Measurements from ENCODE around the gene RPS6KC1. TPM values are rescaled to one million over a fixed set of nuclear protein-coding genes. Genes with fewer than 3 reads are reported as not detected.
A peak's percentile ranks its signal among the peaks of the same experiment; 100 is the strongest.
"Not testable (repeated sequence)": the region's sequence is repeated elsewhere in the genome, so short reads cannot be mapped to it uniquely, and the experiment has no call there.

The RPS6KC1 gene
- polyA plus RNA-seq, 5 donors = 18.4 to 27.8 (median 24.5) TPM

DNA sequence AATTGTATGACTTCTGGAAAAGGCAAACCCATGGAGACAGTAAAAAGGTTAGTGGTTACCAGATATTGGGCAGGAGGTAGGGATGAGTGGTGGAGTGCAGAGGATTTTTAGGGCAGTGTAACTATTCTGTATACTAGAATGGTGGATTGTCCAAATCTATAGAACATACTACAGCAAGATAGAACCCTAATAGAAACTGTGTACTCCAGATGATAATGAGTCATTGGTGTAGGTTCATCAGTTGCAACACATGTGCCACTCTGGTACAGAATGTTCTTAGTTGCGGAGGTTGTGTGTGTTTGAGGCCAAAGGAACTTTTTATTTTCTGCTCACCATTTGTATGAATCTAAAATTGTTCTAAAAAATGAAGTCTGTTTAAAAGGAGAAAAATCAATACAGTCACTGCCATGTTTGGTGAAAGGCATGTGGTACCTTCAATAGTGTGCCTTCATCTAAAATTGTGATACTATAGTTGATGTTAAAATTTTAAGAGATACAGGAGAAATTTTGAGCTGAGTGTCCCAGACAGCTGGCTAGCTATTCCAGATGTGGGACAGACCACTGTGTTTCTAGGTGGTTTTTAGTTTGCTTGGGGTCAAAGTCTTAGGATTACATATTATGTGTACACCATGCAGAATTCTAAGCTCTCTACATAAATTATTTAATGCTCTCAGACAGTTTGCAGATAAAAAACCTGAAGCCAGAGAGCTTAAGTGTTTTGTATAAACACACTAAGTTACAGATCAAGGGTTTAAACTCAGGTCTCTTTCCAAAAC, 150.5 kb downstream of the RPS6KC1 start:
- DNase-seq = no peak

DNA sequence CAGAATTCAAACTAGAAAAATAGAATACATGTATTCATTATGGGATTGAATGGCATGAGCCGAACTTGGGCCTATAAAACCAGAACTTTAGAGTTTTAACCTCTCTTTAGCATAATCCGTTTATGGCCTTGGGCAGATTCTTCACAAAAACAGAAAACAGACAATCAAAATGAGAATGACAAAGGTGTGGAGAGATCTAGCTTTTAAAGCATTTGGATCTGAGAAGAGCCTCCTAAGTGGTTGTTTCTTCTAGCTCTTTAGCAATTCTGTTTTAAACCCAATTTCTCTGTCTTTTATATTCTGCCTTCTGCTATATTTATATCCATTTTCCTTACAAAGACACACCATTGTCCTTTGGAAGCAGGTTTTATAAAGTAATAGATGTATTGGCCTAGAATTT, 160.2 kb downstream of the RPS6KC1 start:
- DNase-seq = no peak

DNA sequence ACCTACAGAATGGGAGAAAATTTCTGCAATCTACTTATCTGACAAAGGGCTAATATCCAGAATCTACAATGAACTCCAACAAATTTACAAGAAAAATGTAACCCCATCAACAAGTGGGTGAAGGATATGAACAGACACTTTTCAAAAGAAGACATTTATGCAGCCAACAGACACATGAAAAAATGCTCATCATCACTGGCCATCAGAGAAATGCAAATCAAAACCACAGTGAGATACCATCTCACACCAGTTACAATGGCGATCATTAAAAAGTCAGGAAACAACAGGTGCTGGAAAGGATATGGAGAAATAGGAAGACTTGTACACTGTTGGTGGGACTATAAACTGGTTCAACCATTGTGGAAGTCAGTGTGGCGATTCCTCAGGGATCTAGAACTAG, 168.0 kb downstream of the RPS6KC1 start:
- not testable (repeated sequence) for DNase-seq

DNA sequence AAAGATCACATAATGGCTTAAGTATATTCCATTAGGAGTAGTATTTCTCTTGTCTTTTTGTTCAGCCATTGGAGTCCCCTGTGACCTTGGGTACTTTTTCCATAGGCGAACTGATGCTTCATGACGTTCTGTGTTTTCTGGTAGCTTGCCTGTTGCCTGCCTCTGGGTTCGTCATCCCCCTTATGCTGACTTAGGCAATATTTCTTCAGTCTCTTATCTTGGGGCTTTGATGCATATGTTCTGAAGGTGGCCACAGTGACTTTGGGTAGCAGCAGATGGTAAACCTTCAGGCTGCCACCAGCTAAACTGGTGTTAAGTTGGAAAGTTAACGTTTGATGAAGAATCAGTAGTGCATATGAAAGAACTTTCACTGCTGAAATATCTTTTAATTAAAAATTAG, 170.2 kb downstream of the RPS6KC1 start:
- DNase-seq = no peak

DNA sequence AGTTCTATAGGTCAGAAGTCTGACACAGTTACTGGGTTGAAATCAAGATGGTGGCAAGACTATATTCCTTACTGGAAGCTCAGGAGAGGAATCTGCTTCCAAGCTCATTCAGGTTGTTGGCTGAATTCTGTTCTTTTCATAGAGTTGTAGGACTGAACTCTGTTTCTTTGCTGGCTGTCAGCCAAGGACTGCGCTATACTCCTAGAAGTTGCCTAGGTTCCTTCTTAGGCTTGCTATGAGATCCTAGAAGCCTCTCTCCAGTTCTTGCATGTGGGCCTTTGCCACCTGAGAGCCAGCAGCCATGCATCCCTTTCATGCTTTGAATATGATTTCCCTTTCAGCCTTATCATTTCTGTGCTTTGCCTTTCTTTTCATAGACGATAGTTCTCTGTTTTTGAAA, 176.4 kb downstream of the RPS6KC1 start:
- no peak for DNase-seq

DNA sequence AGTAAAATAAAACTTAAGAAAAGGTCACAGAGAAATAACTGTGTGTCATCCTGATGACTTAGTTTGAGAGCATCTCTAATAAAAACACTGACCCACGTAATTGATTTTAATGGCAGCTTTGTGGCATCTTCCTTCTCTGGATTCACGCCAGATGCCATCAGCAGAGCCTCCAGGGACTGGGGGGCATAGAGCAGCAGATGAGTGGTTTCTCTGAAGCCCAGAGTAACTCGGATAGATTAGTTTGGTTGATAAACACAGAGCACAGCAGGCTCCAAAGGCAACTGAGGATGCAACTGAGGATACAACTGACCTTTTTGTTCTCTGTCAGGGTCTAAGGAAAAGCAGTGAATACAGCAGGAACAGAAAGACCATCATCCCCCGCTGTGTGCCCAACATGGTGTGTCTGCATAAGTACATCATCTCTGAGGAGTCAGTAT, 180.8 kb downstream of the RPS6KC1 start:
- no peak for DNase-seq

DNA sequence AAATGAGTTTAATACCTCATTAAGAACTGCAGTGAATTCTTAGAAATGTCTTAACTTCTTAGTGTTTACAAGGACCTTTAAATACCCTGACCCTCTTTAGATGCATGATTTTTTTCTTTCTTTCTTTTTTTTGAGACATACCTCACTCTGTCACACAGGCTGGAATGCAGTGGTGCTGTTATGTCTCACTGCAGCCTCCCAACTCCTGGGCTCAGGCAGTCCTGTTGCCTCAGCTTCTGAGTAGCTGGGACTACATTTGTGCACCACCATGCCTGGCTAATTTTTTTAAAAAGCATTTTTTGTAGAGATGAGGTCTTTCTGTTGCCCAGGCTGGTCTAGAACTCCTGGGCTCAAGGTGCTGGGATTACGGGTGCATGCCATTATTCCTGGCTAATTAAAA, 191.8 kb downstream of the RPS6KC1 start:
- no peak for DNase-seq

DNA sequence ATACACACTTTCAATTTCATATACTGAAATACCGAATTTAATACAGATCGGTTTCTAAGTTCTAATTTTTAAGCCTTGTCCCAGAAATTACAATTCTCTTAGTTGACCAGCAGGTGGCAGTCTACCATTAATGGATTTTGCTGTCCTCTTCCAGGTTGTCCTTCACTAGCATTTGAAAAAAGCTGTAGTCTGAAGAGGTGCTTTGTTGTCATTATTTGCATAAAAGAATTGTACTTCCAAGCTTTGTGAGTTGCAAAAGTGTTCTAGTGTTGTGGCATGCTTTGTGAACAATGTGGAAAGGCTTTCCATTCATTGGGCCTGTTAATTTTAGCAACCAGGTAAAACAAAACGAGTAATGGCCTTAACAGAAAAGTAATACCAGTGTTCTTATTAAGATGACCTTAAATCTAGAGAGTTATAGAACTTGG, 193.6 kb downstream of the RPS6KC1 start:
- DNase-seq = peak; percentile 19 to 24

DNA sequence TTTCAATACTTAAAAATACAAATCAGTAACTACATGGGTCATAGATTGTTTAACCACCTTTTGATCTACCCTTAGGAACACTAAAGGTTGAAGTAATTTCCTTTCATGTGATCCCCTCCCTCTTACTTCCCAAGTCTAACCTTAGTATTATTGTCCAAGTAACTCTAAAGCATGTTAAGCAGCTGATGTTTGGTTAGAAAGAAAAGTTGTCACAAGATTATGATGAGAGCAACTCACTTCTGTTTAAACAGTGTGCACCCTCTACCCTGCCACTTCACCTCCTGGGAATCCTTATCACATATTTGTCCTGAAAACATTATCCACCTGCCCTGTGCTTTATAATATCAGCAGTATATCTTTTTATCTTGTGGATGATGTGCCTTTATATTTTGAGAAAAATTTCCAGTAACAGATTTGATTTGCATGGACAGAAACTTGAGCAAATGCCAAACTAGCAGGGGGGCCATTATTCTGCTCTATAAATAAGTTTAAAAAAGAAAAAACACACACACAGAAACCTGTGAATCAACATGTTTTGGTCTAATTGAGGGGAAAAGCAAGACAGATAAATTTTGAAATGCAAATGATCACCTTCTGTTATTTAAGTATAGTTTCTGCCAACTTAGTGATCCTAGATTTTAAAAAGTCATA, 194.3 kb downstream of the RPS6KC1 start:
- DNase-seq = no peak

DNA sequence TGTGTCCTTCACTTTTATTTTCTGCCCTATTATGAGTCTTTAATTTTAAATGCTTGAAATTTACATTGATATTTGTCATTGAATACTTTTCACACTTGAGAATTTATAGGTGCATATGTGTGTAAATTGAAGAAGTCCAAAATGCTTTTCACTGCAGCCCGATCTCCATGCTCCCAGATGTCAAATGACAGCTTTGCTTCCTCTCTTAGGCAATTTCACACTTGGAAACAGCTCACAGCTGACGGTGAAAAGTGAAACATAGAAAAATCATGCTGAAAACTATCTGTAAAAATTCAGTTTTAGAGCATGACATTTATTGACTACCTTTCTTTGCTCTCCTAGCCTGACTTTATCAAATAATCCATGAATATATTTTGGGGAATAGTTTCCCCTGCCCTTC, 196.0 kb downstream of the RPS6KC1 start:
- DNase-seq = no peak

DNA sequence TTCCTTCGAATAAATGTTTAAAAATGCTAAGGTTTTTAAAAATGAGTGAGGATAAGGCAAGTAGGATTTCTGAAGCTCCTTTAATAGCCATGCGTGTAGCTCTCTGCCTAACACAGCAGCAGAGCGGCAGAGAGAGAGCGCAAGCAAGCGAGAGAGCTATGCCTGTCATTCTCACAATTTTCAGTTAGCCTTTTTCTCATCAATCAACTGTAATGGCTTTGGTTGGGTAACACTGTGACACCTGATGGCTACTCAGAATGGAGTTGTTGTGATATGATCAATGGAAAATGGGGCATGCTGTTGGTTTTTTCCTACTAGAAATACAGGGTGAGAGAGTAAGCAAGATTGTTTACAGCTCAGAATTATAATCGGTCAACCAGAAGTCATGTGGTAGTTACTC, 198.4 kb downstream of the RPS6KC1 start:
- no peak for DNase-seq

DNA sequence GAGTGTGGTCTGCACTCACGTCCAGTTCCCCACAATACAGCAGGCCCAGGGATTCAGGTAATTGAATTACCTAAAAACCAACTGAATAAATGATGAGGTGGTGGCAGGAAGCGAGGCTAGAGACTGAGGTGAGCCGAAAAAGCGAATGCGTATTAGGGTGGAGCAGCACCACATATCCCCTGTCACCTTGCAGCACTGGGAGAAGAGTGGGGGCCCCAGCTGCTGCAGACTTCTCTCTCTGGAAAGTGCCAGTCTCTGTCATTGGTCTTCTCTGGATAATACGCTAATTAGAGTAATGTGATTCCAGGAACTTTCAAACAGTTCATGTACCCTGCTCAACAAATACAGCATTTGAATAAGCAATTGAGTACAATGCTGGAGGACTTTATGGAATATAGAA, 199.0 kb downstream of the RPS6KC1 start:
- no peak for DNase-seq

DNA sequence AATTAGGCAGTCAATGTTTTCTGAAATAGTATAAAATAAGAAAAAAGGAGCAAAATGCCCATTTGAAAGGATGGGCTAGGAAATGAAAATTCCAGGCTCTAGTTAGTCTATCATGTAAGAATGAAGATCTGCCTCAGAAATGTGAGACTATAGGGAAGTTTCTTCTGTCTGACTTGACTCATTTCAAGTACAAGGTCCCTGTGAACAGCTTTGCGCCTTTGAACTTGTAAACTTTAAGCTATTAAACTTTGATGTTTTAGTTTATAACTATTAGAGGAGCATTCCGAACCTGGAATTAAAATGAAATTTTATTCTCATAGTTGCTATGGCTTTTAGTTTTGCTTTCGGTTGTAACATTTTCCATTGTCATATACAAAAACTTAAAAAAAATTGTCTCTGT, 199.4 kb downstream of the RPS6KC1 start:
- DNase-seq = no peak

DNA sequence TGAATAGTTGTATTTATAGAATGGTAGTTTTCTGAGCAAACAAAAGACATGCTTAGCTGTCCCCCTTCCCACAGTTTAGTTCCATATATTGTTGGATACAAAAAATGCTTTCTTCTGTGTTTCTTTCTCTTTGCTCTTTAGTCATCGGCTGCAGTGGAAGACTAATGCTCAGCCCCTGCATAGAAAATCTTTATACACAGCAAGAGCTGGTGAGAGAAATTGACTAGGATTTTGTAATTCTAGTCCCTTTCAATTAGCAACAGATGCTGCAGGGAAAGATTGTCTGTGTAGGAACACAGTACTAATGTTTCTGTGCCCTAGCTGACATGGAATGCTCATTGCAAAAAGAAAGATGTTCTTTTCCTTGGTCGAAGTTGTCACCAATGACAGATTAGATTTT, 200.9 kb downstream of the RPS6KC1 start:
- no peak for DNase-seq

DNA sequence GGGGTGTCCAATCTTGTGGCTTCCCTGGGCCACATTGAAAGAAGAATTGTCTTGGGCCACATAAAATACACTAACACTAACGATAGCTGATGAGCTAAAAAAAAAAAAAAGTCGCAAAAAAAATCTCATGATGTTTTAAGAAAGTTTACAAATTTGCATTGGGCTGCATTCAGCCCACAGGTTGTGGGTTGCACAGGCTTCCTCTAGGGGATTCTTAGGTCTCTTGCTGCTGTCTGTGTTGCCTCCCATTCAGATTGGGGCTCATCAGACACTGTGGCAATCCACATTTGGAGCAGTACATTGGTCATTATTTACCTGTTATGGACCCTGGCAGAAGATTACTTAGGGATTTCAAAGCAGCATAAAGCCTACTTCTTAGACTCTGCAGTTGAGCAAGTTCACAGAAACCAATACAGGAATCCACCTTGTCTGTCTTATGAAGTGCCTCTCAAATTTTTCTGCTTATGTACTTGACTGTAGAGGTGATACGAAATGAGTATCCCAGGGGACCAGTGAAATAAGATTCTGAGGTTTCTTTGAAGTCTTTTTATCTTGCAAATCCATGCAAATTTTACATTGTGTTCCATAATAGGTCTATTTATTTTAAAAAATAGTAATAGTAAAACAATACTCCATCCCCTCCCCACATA, 205.5 kb downstream of the RPS6KC1 start:
- no peak for DNase-seq

DNA sequence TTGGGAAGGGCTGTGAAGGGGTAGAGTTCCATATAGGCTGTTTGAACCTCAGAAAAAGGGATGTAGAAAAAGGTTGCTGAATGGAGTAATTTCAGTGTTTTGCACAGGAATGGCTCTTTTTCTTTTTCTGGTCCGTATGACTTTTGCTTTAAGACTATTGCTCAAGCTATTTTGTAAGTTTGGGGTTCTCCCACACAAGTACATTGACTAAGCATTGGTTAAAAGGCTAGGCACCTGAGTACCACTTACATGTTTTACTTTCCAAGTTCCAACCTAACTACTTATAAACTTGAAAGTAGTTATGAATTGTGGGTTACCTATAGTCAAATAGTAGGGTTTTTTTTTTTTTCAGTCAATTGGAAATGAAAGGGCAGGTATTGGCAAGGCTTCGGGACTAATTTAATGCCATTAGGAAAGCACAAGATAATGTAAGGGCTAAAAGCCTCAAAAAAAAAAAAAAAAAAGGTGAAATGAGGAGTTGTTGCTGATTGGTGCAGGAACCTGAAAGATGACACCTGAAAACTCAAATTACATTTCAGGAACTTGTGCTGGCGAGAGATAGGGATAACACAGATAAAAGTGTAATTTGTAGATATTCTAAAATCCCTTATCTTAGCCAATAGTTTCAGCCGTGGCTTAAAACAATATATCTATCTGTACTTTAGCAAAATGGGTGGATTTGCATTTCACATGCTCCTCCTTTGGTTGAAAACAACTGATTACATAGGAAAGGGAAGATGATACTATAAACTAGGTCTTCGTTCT, 209.5 kb downstream of the RPS6KC1 start:
- no peak for DNase-seq

DNA sequence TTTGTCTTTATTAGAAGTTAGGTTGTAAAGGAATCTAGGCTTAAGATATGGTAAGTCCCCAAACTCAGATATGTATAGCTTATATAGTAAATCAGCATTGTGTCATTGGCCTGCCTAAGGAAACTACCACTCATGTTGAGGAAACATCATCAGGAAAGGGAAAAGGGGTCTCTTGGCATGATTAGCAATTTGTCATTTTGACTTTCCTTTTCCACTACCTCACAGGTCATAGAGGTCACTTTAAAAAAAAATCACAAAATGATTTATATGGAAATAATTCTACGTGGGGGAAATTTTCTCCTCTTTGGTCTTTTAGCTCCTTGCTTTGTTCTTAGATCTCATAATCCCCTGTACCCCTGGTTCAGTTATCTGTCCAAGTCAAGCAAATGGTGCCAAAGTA, 213.5 kb downstream of the RPS6KC1 start:
- no peak for DNase-seq

DNA sequence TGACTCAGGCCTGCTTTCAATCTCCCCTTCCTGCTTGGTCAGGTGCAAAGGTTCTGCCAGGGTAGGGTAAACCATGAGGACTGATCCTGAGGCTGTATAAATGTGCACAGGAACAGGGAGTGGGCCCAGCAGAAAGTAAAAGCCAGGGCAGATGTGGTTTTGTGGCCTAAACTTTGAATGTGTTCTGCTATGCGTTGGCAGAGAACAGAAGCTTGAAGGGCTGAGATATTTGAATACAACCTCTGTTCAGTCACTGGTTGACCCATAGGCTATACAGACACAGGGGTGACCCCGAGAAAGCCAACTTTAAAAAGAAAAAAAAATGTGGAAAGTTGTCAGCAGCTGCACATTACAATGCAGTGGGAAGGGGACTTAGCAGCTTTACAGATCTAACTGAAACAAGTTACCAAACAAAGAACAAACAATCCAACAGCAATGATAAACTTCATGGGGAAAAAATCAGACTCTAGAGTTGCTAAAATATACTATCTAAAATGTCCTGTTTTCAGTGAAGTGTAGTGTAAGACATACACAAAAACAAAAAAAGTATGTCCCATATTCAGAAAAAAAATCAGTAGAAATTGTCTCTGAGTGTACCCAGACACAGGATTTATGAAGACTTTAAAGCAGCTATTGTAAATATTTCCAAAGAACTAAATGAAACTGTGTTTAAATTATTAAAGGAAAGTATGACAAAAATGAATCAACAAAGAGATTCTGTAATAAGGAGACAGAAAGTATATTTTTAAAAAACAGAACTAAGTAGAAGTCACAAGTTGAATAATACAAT, 216.1 kb downstream of the RPS6KC1 start:
- DNase-seq = no peak

DNA sequence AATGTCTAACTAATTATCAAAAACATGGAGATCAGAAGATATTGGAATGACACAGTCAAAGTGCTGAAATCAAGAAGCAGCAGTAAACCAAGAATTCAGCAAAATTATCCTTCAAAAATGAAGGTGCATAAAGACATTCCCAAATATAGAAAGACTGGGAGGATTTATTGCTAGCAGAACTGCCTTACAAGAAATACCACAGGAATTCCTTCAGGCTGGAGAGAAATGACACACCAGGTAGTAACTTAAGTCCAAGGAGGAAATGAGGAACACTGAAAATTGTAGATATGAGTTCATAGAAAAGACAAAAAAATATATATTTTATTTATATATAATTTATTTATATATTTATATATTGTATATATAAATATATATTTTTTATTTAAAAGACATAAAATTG, 217.2 kb downstream of the RPS6KC1 start:
- no peak for DNase-seq

DNA sequence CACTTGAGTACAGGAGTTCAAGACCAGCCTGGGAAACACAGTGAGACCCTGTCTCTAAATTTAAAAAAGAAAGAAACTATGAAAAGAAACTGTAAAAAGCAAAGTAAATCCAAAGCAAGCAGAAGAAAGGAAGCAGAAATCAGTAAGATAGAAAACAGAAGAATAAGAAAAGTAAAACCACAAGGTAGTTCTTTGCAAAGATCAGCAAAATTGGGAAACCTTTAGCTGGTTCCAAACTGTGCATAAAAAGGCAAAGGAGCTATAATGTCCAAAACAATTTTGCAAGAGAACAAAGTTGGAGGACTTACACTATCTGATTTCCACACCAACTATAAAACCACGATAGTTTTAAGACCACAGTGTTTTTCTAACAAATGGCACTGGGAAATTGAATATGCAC, 218.8 kb downstream of the RPS6KC1 start:
- DNase-seq = no peak

DNA sequence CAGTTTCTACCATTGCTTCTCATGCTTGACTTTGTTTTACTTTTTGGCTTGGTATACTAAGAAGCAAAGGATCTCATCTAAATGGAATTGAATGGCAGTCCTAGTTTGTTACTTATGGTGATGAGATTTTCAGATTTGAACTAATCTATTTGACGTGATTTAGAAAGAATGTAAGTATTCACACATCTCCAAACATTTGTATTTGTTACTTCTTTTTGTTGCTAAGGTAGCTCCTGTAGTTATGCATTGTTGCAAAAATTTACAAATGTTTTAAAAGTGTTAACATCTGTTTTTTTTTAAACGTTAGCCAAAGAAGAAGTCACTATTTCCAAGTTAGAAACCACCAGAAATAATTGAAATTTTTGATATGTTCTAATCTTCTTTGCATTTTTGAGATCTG, 222.5 kb downstream of the RPS6KC1 start:
- no peak for DNase-seq
